Measurements from ENCODE around the gene MSLN. TPM values are rescaled to one million over a fixed set of nuclear protein-coding genes. Genes with fewer than 3 reads are reported as not detected.

Gene MSLN
- total RNA-seq, 4 donors from 2014 or later: 0.31 to 7.3 (median 0.49) TPM; not detected in 1

- Histone ChIP-seq H3K9me3 (no peaks in the 10 kb centered on the region), H3K4me3 (no peak overlapping the region), H3K4me1 (peaks cover 30% of the 10 kb centered on the region), H3K27ac (no peak overlapping the region), H3K36me3 (peaks cover 16% of the 10 kb centered on the region), H3K27me3 (peaks cover 55% of the 10 kb centered on the region)
- DNase-seq (ENCODE audit: low spot score in 2 of 2): no peak
- TF ChIP-seq EP300 (IDR thresholded peaks at IDR 0.05): no peak
- no peak for TF ChIP-seq POLR2A (IDR thresholded peaks at IDR 0.05)
- WGBS: 80% methylated on average over 1 of the region's 6 CpGs
Observed at GRCh38 chr16:782258-782657, 21.7 kb downstream of the MSLN start.

- H3K27me3 ChIP-seq: peaks cover 48% of the 10 kb centered on the region
- no peak for TF ChIP-seq POLR2A (IDR thresholded peaks at IDR 0.05)
- no peak for TF ChIP-seq CTCF (IDR thresholded peaks at IDR 0.05)
- no peak for TF ChIP-seq POLR2AphosphoS5 (IDR thresholded peaks at IDR 0.05)
- TF ChIP-seq EP300 (IDR thresholded peaks at IDR 0.05): no peak
- 39% methylated on average over 9 of the region's 36 CpGs for WGBS
- H3K27ac ChIP-seq: no peak overlapping the region
- peaks cover 36% of the 10 kb centered on the region for H3K4me1 ChIP-seq
- H3K4me3 ChIP-seq: no peak overlapping the region
- H3K36me3 ChIP-seq: peaks cover 16% of the 10 kb centered on the region
- no peak for DNase-seq (ENCODE audit: low spot score in 2 of 2)
- no peaks in the 10 kb centered on the region for H3K9me3 ChIP-seq
Observed at GRCh38 chr16:782766-783403, 22.4 kb downstream of the MSLN start.

GRCh38 chr16:783404-784161 lies 23.0 kb downstream of the MSLN start:
- peaks cover 37% of the 10 kb centered on the region for H3K4me1 ChIP-seq
- H3K36me3 ChIP-seq: peaks cover 16% of the 10 kb centered on the region
- DNase-seq (ENCODE audit: low spot score in 2 of 2): no peak
- peaks cover 41% of the 10 kb centered on the region for H3K27me3 ChIP-seq
- H3K4me3 ChIP-seq: no peak overlapping the region
- H3K9me3 ChIP-seq: no peaks in the 10 kb centered on the region
- H3K27ac ChIP-seq: no peak overlapping the region
- no peak for TF ChIP-seq CTCF (IDR thresholded peaks at IDR 0.05)
- TF ChIP-seq POLR2A (IDR thresholded peaks at IDR 0.05): no peak
- TF ChIP-seq EP300 (IDR thresholded peaks at IDR 0.05): no peak
- TF ChIP-seq POLR2AphosphoS5 (IDR thresholded peaks at IDR 0.05): no peak
- WGBS: 50% methylated on average over 9 of the region's 17 CpGs

GRCh38 chr16:784431-784830 lies 23.9 kb downstream of the MSLN start:
- peaks cover 45% of the 10 kb centered on the region for H3K4me1 ChIP-seq
- 90% methylated on average over 2 of the region's 19 CpGs for WGBS

More at GRCh38 chr16:784431-784830, 23.9 kb downstream of the MSLN start:
- TF ChIP-seq CTCF (IDR thresholded peaks at IDR 0.05) (no peak), POLR2AphosphoS5 (IDR thresholded peaks at IDR 0.05) (no peak), POLR2A (IDR thresholded peaks at IDR 0.05) (no peak), EP300 (IDR thresholded peaks at IDR 0.05) (no peak)
- DNase-seq (ENCODE audit: low spot score in 2 of 2): no peak
- H3K27me3 ChIP-seq: peaks cover 36% of the 10 kb centered on the region
- H3K27ac ChIP-seq: no peak overlapping the region
- no peak overlapping the region for H3K4me3 ChIP-seq
- H3K36me3 ChIP-seq: peaks cover 16% of the 10 kb centered on the region
- H3K9me3 ChIP-seq: no peaks in the 10 kb centered on the region
